PC-9 (cell line): ENCODE measurements around the gene PDK4. TPM values are rescaled to one million over a fixed set of nuclear protein-coding genes. Genes with fewer than 3 reads are reported as not detected.

Experiments
- BruUV-seq: library from RNA; stranded (reverse); fragments of 400-500 nt; replicated peaks from 2 replicates; lab custom pipeline; 2021; lab: Mats Ljungman, UMichigan
- CTCF ChIA-PET: fragments of 300-600 bp; sonication (Branson Sonifier 250); formaldehyde crosslinking; loops from one replicate; lab custom pipeline; 2022; ENCODE audit warnings: antibody characterized with exemption; lab: Charles Lee
- POLR2A ChIA-PET: fragments of 300-600 bp; sonication (Branson Sonifier 250); formaldehyde crosslinking; loops from one replicate; lab custom pipeline; 2022; ENCODE audit warnings: antibody characterized with exemption; ENCODE audit not compliant: unreplicated experiment; lab: Charles Lee
- DNase-seq, 2 experiments: peaks; one replicate each; pipeline versions ENCODE4 v3.0.0 to v3.0.0-alpha.2; 2015 to 2022; ENCODE audit warnings: mixed read lengths in 1 of 2
- H2AFZ ChIP-seq: fragments of 200-600 bp; sonication (generic); 2 replicates; pipeline ENCODE4 v1.8.1; 2017; ENCODE audit warnings: antibody characterized with exemption
- H3F3A ChIP-seq: fragments of 200-600 bp; sonication (generic); 2 replicates; pipeline ENCODE4 v1.8.1; 2017; ENCODE audit warnings: antibody characterized with exemption, mild to moderate bottlenecking, low read depth; ENCODE audit not compliant: insufficient read depth
- H3K27ac ChIP-seq: fragments of 200-600 bp; sonication (generic); 2 replicates; pipeline ENCODE4 v1.6.1; 2016; ENCODE audit warnings: mixed run types
- H3K27me3 ChIP-seq: fragments of 200-600 bp; sonication (generic); 2 replicates; pipeline ENCODE4 v1.6.1; 2016; ENCODE audit warnings: low read depth, mixed run types; ENCODE audit not compliant: insufficient read depth
- H3K36me3 ChIP-seq: fragments of 200-600 bp; sonication (generic); 2 replicates; pipeline ENCODE4 v1.6.1; 2016; ENCODE audit warnings: low read depth, mixed run types
- H3K4me1 ChIP-seq: fragments of 200-600 bp; sonication (generic); replicated peaks from 2 replicates; pipeline ENCODE4 v1.6.1; 2016; ENCODE audit warnings: mixed run types; ENCODE audit not compliant: insufficient read depth
- H3K4me2 ChIP-seq: fragments of 200-600 bp; sonication (generic); 2 replicates; pipeline ENCODE4 v1.6.1; 2017; ENCODE audit warnings: mixed run types
- H3K4me3 ChIP-seq: fragments of 200-600 bp; sonication (generic); 2 replicates; pipeline ENCODE4 v1.6.1; 2016; ENCODE audit warnings: mixed run types
- H3K79me2 ChIP-seq: fragments of 200-600 bp; sonication (generic); 2 replicates; pipeline ENCODE4 v1.6.1; 2017; ENCODE audit warnings: low read depth, mixed run types
- H3K9me2 ChIP-seq: fragments of 200-600 bp; sonication (generic); 2 replicates; pipeline ENCODE4 v1.8.1; 2017; ENCODE audit warnings: mild to moderate bottlenecking; ENCODE audit not compliant: insufficient read depth
- H3K9me3 ChIP-seq: fragments of 200-600 bp; sonication (generic); 2 replicates; pipeline ENCODE4 v1.8.1; 2016; ENCODE audit warnings: low read depth; ENCODE audit not compliant: insufficient read depth
- H4K20me1 ChIP-seq: fragments of 200-600 bp; sonication (generic); 2 replicates; pipeline ENCODE4 v1.8.1; 2017; ENCODE audit not compliant: insufficient read depth
- CTCF ChIP-seq: fragments of 200-600 bp; sonication (generic); conservative IDR thresholded peaks from 2 replicates; pipeline ENCODE4 v1.6.1; 2017; ENCODE audit warnings: mixed run types, antibody characterized with exemption, mild to moderate bottlenecking, moderate library complexity
- EZH2 ChIP-seq: fragments of 200-600 bp; sonication (generic); IDR thresholded peaks from 2 replicates; pipeline ENCODE4 v1.8.0; 2017; ENCODE audit warnings: antibody characterized with exemption, low read depth
- intact Hi-C: fragments of 100-400 bp; cut with micrococcal nuclease; formaldehyde crosslinking; loops from one replicate; pipeline ENCODE4 v1.10.0; 2022; ENCODE audit not compliant: unreplicated experiment
- total RNA-seq: library from RNA; stranded (reverse); gene quantifications from 2 replicates; pipeline ENCODE4 v1.2.3, GENCODE V29; 2021

Gene PDK4
- total RNA-seq, 1 experiment from 2014 or later: 4.8 TPM

GRCh38 chr7:95632609-95633008, 36.3 kb upstream of the PDK4 start:
- Histone ChIP-seq H3K79me2 (no peaks in the 10 kb centered on the region), H3K9me2 (no peaks in the 10 kb centered on the region; the same call in 1 of the 2 replicates), H2AFZ (no peak overlapping the region), H3F3A (no peaks in the 10 kb centered on the region), H4K20me1 (no peaks in the 10 kb centered on the region), H3K4me3 (no peak overlapping the region), H3K9me3 (no peaks in the 10 kb centered on the region), H3K27me3 (no peaks in the 10 kb centered on the region), H3K4me2 (no peak overlapping the region), H3K27ac (no peak overlapping the region), H3K36me3 (no peaks in the 10 kb centered on the region), H3K4me1 (peaks cover 6% of the 10 kb centered on the region; the same call in 1 of the 2 replicates)
- ChIA-PET POLR2A (no interaction called here), CTCF (no interaction called here)
- BruUV-seq: no TSS peak
- DNase-seq: no peak
- intact Hi-C loops: no loop called here
- TF ChIP-seq CTCF (no peak), EZH2 (no peak)

GRCh38 chr7:95631527-95631926, 35.2 kb upstream of the PDK4 start:
- intact Hi-C loops: no loop called here
- POLR2A ChIA-PET: no interaction called here

GRCh38 chr7:95630702-95631458, 34.6 kb upstream of the PDK4 start:
- H3K36me3 ChIP-seq: no peaks in the 10 kb centered on the region

More at GRCh38 chr7:95631527-95631926, 35.2 kb upstream of the PDK4 start:
- CTCF ChIA-PET: no interaction called here
- H3K36me3 ChIP-seq: no peaks in the 10 kb centered on the region
- H3K4me1 ChIP-seq: peaks cover 4% of the 10 kb centered on the region; the same call in 1 of the 2 replicates
- BruUV-seq: no TSS peak
- no peaks in the 10 kb centered on the region for H4K20me1 ChIP-seq
- no peaks in the 10 kb centered on the region for H3K27me3 ChIP-seq
- H3K4me2 ChIP-seq: no peak overlapping the region
- H3F3A ChIP-seq: no peaks in the 10 kb centered on the region
- no peak overlapping the region for H3K27ac ChIP-seq
- DNase-seq: no peak
- no peaks in the 10 kb centered on the region; the same call in 1 of the 2 replicates for H3K9me2 ChIP-seq
- no peak overlapping the region for H2AFZ ChIP-seq
- no peak for TF ChIP-seq EZH2
- no peak for TF ChIP-seq CTCF
- H3K4me3 ChIP-seq: no peak overlapping the region
- no peaks in the 10 kb centered on the region for H3K79me2 ChIP-seq
- no peaks in the 10 kb centered on the region; the same call in 1 of the 2 replicates for H3K9me3 ChIP-seq

More at GRCh38 chr7:95630702-95631458, 34.6 kb upstream of the PDK4 start:
- TF ChIP-seq EZH2 (no peak), CTCF (no peak)
- ChIA-PET POLR2A (no interaction called here), CTCF (no interaction called here)
- Histone ChIP-seq H3K27me3 (no peaks in the 10 kb centered on the region), H2AFZ (no peak overlapping the region), H3K4me2 (no peak overlapping the region), H3K79me2 (no peaks in the 10 kb centered on the region), H3K4me1 (no peaks in the 10 kb centered on the region), H3K9me3 (no peaks in the 10 kb centered on the region; the same call in 1 of the 2 replicates), H3F3A (no peaks in the 10 kb centered on the region), H3K9me2 (no peaks in the 10 kb centered on the region; the same call in 1 of the 2 replicates), H3K27ac (no peak overlapping the region), H4K20me1 (no peaks in the 10 kb centered on the region), H3K4me3 (no peak overlapping the region)
- BruUV-seq: no TSS peak
- DNase-seq: no peak
- intact Hi-C loops: no loop called here
